K562 (cell line): ENCODE data around the gene ENO2. TPM values are rescaled to one million over a fixed set of nuclear protein-coding genes. Genes with fewer than 3 reads are reported as not detected.

Source experiments
- CCNT2 ChIP-seq: IDR thresholded peaks from 2 replicates; pipeline ENCODE4 v1.6.1; 2011; ENCODE audit warnings: borderline replicate concordance, low read depth, mild to moderate bottlenecking, moderate library complexity, mixed read lengths, low read length; ENCODE audit not compliant: insufficient read length; ENCODE audit errors: extremely low read depth
- DDX20 ChIP-seq: fragments of 450-650 bp; IDR thresholded peaks from 2 replicates; pipeline ENCODE4 v1.6.1; 2016; ENCODE audit warnings: missing genetic modification characterization, low read depth, mild to moderate bottlenecking, missing compliant biosample characterization, moderate library complexity
- DNMT1 ChIP-seq: fragments of 450-650 bp; IDR thresholded peaks from 2 replicates; pipeline ENCODE4 v1.6.1; 2016; ENCODE audit warnings: antibody characterized with exemption, mild to moderate bottlenecking
- E2F4 ChIP-seq: sonication (generic); formaldehyde crosslinking; IDR thresholded peaks from 2 replicates; pipeline ENCODE4 v1.8.0; 2022; ENCODE audit warnings: mild to moderate bottlenecking, low read depth, missing genetic modification reagents
- EGR1 ChIP-seq: fragments of 450-650 bp; conservative IDR thresholded peaks from 2 replicates; pipeline ENCODE4 v1.6.1; 2017; ENCODE audit warnings: mild to moderate bottlenecking
- ELF2 ChIP-seq: fragments of 250-450 bp; sonication (Bioruptor Pico); IDR thresholded peaks from 2 replicates; pipeline ENCODE4 v1.5.0; 2021; ENCODE audit warnings: mild to moderate bottlenecking
- MAFG ChIP-seq: fragments of 450-650 bp; conservative IDR thresholded peaks from 2 replicates; pipeline ENCODE4 v1.6.1; 2016; ENCODE audit warnings: missing genetic modification characterization, missing compliant biosample characterization
- MAFK ChIP-seq: IDR thresholded peaks from 2 replicates; pipeline ENCODE4 v1.6.1; 2011; ENCODE audit warnings: low read length, improper control_type of control experiment
- MAX ChIP-seq: sonication (generic); formaldehyde crosslinking; IDR thresholded peaks from 2 replicates; pipeline ENCODE4 v1.9.0; 2022; ENCODE audit warnings: mild to moderate bottlenecking, missing genetic modification reagents
- MYC ChIP-seq, 2 experiments: fragments of 250-450 bp in 1 of 2; sonication (Bioruptor Pico) in 1 of 2; IDR thresholded peaks; 2 replicates each; pipeline versions ENCODE4 v1.5.1 to v1.6.1; 2012 to 2021; ENCODE audit warnings: low read depth in 2 of 2, borderline replicate concordance in 1 of 2, improper control_type of control experiment in 1 of 2, low read length in 1 of 2, mild to moderate bottlenecking in 1 of 2, moderate library complexity in 1 of 2
- OTX1 ChIP-seq: fragments of 450-650 bp; formaldehyde crosslinking; IDR thresholded peaks from 2 replicates; pipeline ENCODE4 v1.4.0; 2022; ENCODE audit warnings: mild to moderate bottlenecking
- SIN3A ChIP-seq, 2 experiments: fragments of 150-350 bp in 1 of 2; IDR thresholded peaks; 2 replicates each; pipeline ENCODE4 v1.6.1; 2011 to 2016; ENCODE audit warnings: borderline replicate concordance in 2 of 2, low read depth in 2 of 2, low read length in 2 of 2, mild to moderate bottlenecking in 2 of 2, moderate library complexity in 2 of 2; ENCODE audit not compliant: control insufficient read depth in 1 of 2
- TCF7 ChIP-seq: sonication (generic); IDR thresholded peaks from 2 replicates; pipeline ENCODE4 v1.6.1; 2016; ENCODE audit warnings: antibody characterized with exemption, borderline replicate concordance
- YY1 ChIP-seq, 3 experiments: IDR thresholded peaks; 2 replicates each; pipeline ENCODE4 v1.6.1; 2011; ENCODE audit warnings: low read length in 2 of 3, mild to moderate bottlenecking in 2 of 3, moderate library complexity in 2 of 3, borderline replicate concordance in 1 of 3, control low read depth in 1 of 3, low read depth in 1 of 3; ENCODE audit not compliant: insufficient read depth in 3 of 3, insufficient replicate concordance in 2 of 3, control insufficient read depth in 1 of 3, insufficient read length in 1 of 3; ENCODE audit errors: extremely low read depth in 1 of 3
- ZFP36 ChIP-seq: fragments of 150-350 bp; IDR thresholded peaks from 2 replicates; pipeline ENCODE4 v1.6.1; 2018; ENCODE audit warnings: low read length, low read depth; ENCODE audit not compliant: partially characterized antibody
- ZNF24 ChIP-seq: fragments of 450-650 bp; IDR thresholded peaks from 2 replicates; pipeline ENCODE4 v1.6.1; 2016
- ZNF311 ChIP-seq: fragments of 250-450 bp; sonication (Bioruptor Pico); IDR thresholded peaks from 2 replicates; pipeline ENCODE4 v1.4.0; 2020; ENCODE audit warnings: mild to moderate bottlenecking, moderate library complexity
- ZNF561 ChIP-seq: fragments of 450-650 bp; formaldehyde crosslinking; conservative IDR thresholded peaks from 2 replicates; pipeline ENCODE4 v1.4.0; 2020; ENCODE audit warnings: mild to moderate bottlenecking, moderate library complexity
- polyA plus RNA-seq, 8 experiments: library from polyadenylated mRNA; depleted of rRNA in 4 of 8; stranded (reverse) in 5 of 8; unstranded in 3 of 8; fragments of >200 nt; fragmentation: Nextera tagmentation in 2 of 8; fragmentation: Illumina TruSeq in 1 of 8; extraction: Ambion mirVana in 2 of 8; extraction: Trizol in 1 of 8; gene quantifications; 2 replicates each; pipeline versions ENCODE4 v1.2.1 to v1.2.3, GENCODE V29; 2011 to 2014; ENCODE audit warnings: inconsistent platforms in 1 of 8, missing spikeins in 1 of 8
- total RNA-seq, 7 experiments: library from RNA; depleted of rRNA in 6 of 7; stranded (reverse); fragments of >200 nt in 6 of 7; fragmentation: Illumina TruSeq in 2 of 7; extraction: Trizol in 2 of 7; gene quantifications; 2 replicates each; pipeline versions ENCODE4 v1.2.1 to v1.2.3, GENCODE V29; 2011 to 2021; ENCODE audit warnings: low replicate concordance in 1 of 7
- TF ChIP-seq, protein P1 (sequence below): fragments of 250-450 bp; sonication (Bioruptor Pico); IDR thresholded peaks from 2 replicates; pipeline ENCODE4 v1.8.0; 2022; ENCODE audit warnings: inconsistent platforms, mild to moderate bottlenecking, moderate library complexity, borderline replicate concordance
- TF ChIP-seq, protein P2 (sequence below): sonication (generic); formaldehyde crosslinking; IDR thresholded peaks from 2 replicates; pipeline ENCODE4 v1.8.0; 2022; ENCODE audit warnings: missing genetic modification reagents, mild to moderate bottlenecking, moderate library complexity, borderline replicate concordance
- TF ChIP-seq, protein P3 (sequence below): fragments of 450-650 bp; conservative IDR thresholded peaks from 2 replicates; pipeline ENCODE4 v1.6.1; 2016; ENCODE audit warnings: missing genetic modification characterization, low read depth, mild to moderate bottlenecking, missing compliant biosample characterization, moderate library complexity

The ENO2 gene
- total and polyA plus RNA-seq, 9 of the 15 experiments (the other 6 are each of a cell fraction or from before 2014, with no cell fraction given): 10.9 to 43.3 (median 21.0) TPM

- TF ChIP-seq ZNF561 (CRISPR knock-in tag) (no peak), SIN3A (IDR thresholded peaks at IDR 0.05; ENCODE audit: borderline replicate concordance in 2 of 2, control insufficient read depth in 1 of 2, low read depth in 2 of 2, low read length in 2 of 2) (no peak), MAFK (no peak), TCF7 (no peak), ELF2 (CRISPR knock-in tag) (peak; percentile 65), E2F4 (CRISPR knock-in tag) (0 out of 2 replicates have a peak, but pooled peaks have one; percentile 55), EGR1 (peak; percentile 86), MYC (IDR thresholded peaks at IDR 0.05; ENCODE audit: low read depth, low read length) (peak; percentile 86), MYC (CRISPR knock-in tag; IDR thresholded peaks at IDR 0.05; ENCODE audit: borderline replicate concordance, low read depth) (peak; percentile 75; the same call in 1 of the 2 replicates), ZNF24 (no peak; the same call in none of the 2 replicates), CCNT2 (peak; percentile 57), OTX1 (CRISPR knock-in tag) (0 out of 2 replicates have a peak, but pooled peaks have one; percentile 13), MAX (CRISPR knock-in tag) (peak; percentile 92), DNMT1 (peak; percentile 90; the same call in 1 of the 2 replicates), MAFG (tag) (no peak), DDX20 (tag) (no peak), ZFP36 (no peak), YY1 (IDR thresholded peaks at IDR 0.05; ENCODE audit: borderline replicate concordance in 1 of 3, control insufficient read depth in 1 of 3, extremely low read depth in 1 of 3, insufficient read depth in 3 of 3, insufficient read length in 1 of 3, insufficient replicate concordance in 2 of 3, low read depth in 1 of 3, low read length in 2 of 3) (peak in 2 of 3 experiments; percentile 65 to 73), ZNF311 (CRISPR knock-in tag) (no peak)
- TF ChIP-seq, protein P1, sequence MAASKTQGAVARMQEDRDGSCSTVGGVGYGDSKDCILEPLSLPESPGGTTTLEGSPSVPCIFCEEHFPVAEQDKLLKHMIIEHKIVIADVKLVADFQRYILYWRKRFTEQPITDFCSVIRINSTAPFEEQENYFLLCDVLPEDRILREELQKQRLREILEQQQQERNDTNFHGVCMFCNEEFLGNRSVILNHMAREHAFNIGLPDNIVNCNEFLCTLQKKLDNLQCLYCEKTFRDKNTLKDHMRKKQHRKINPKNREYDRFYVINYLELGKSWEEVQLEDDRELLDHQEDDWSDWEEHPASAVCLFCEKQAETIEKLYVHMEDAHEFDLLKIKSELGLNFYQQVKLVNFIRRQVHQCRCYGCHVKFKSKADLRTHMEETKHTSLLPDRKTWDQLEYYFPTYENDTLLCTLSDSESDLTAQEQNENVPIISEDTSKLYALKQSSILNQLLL (CRISPR knock-in tag): no peak
- TF ChIP-seq, protein P2, sequence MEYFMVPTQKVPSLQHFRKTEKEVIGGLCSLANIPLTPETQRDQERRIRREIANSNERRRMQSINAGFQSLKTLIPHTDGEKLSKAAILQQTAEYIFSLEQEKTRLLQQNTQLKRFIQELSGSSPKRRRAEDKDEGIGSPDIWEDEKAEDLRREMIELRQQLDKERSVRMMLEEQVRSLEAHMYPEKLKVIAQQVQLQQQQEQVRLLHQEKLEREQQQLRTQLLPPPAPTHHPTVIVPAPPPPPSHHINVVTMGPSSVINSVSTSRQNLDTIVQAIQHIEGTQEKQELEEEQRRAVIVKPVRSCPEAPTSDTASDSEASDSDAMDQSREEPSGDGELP (CRISPR knock-in tag): peak; percentile 85
- TF ChIP-seq, protein P3, sequence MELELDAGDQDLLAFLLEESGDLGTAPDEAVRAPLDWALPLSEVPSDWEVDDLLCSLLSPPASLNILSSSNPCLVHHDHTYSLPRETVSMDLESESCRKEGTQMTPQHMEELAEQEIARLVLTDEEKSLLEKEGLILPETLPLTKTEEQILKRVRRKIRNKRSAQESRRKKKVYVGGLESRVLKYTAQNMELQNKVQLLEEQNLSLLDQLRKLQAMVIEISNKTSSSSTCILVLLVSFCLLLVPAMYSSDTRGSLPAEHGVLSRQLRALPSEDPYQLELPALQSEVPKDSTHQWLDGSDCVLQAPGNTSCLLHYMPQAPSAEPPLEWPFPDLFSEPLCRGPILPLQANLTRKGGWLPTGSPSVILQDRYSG (tag): peak; percentile 66
These were observed 23.3 kb downstream of the ENO2 start (continued) for GRCh38 chr12:6937481-6938352.
